ENCODE measurements around the gene TIMP1. TPM values are rescaled to one million over a fixed set of nuclear protein-coding genes. Genes with fewer than 3 reads are reported as not detected.

TIMP1 gene
- total and polyA plus RNA-seq, 10 of the 15 experiments (the other 5 are each of a cell fraction or from before 2014, with no cell fraction given): 101 to 341 (median 134) TPM

DNA sequence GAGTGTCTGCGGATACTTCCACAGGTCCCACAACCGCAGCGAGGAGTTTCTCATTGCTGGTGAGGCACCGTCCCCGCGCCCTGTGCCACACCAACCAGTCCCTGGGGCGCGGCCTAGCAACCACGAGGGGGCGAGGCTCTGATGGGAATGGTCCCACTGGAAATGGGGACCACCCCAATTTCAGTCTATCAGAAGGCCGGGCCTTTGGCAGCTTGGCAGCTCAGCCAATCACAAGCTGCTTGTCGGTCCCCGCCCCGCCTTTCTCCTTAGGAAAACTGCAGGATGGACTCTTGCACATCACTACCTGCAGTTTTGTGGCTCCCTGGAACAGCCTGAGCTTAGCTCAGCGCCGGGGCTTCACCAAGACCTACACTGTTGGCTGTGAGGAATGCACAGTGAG lies 3.0 kb downstream of the TIMP1 start:
- Histone ChIP-seq H4K20me1 (ENCODE audit: control insufficient read depth, insufficient read depth) (no peaks in the 10 kb centered on the region), H2AFZ (ENCODE audit: control insufficient read depth, low read depth, low read length) (no peak overlapping the region), H3K4me1 (ENCODE audit: control insufficient read depth, insufficient read depth, low read length) (no peaks in the 10 kb centered on the region), H3K27me3 (replicated peaks in 1 of 2; ENCODE audit: control insufficient read depth in 2 of 2, insufficient read depth in 2 of 2, low read length in 1 of 2) (no peaks in the 10 kb centered on the region), H3K27ac (ENCODE audit: control insufficient read depth, insufficient read depth) (no peak overlapping the region), H3K4me3 (no peak overlapping the region), H3K9me3 (replicated peaks; ENCODE audit: control insufficient read depth, insufficient read depth, low read length) (no peaks in the 10 kb centered on the region), H3K9ac (ENCODE audit: control insufficient read depth, insufficient read depth, low read length) (no peak overlapping the region), H3K79me2 (ENCODE audit: control insufficient read depth, insufficient read depth, low read length) (no peaks in the 10 kb centered on the region; the same call in 1 of the 2 replicates), H3K4me2 (ENCODE audit: control insufficient read depth, insufficient read depth) (no peak overlapping the region), H3K36me3 (ENCODE audit: control insufficient read depth in 2 of 2, insufficient read depth in 2 of 2, low read length in 1 of 2) (no peaks in the 10 kb centered on the region)
- DNase-seq (ENCODE audit: low read depth, low spot score) (no peak), FAIRE-seq (no peak), ATAC-seq (no peak)
- POLR2A ChIA-PET: no interaction called here
- TF ChIP-seq, protein P1, sequence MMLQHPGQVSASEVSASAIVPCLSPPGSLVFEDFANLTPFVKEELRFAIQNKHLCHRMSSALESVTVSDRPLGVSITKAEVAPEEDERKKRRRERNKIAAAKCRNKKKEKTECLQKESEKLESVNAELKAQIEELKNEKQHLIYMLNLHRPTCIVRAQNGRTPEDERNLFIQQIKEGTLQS (IDR thresholded peaks at IDR 0.05; ENCODE audit: borderline replicate concordance, extremely low read depth, low read depth, low read length): no peak
- TF ChIP-seq DPF2 (IDR thresholded peaks at IDR 0.05): no peak
- CTCF ChIA-PET: no interaction called here
- RAD21 ChIA-PET (ENCODE audit: unreplicated experiment): no interaction called here
- no TSS peak for BruUV-seq (replicated peaks)
- WGBS (ENCODE audit: insufficient coverage, insufficient replicate concordance, low lambda C conversion rate, missing lambda C conversion rate): 69% methylated on average over 16 of the region's 16 CpGs
- intact Hi-C loops (cut with micrococcal nuclease; ENCODE audit: unreplicated experiment) (no loop called here), in situ Hi-C loops (cut with MboI) (no loop called here)
- SMC1A ChIA-PET (ENCODE audit: uncharacterized antibody, unreplicated experiment): no interaction called here

GRCh38 chrX:47586043-47586787 lies 4.0 kb downstream of the TIMP1 start:
- in situ Hi-C loops (cut with MboI) (no loop called here), intact Hi-C loops (cut with micrococcal nuclease; ENCODE audit: unreplicated experiment) (no loop called here)
- CTCF ChIA-PET: no interaction called here
- Histone ChIP-seq H3K9me3 (replicated peaks; ENCODE audit: control insufficient read depth, insufficient read depth, low read length) (no peaks in the 10 kb centered on the region), H3K27ac (ENCODE audit: control insufficient read depth, insufficient read depth) (no peak overlapping the region), H3K79me2 (ENCODE audit: control insufficient read depth, insufficient read depth, low read length) (no peaks in the 10 kb centered on the region; the same call in 1 of the 2 replicates), H2AFZ (ENCODE audit: control insufficient read depth, low read depth, low read length) (no peak overlapping the region), H3K27me3 (replicated peaks in 1 of 2; ENCODE audit: control insufficient read depth in 2 of 2, insufficient read depth in 2 of 2, low read length in 1 of 2) (no peaks in the 10 kb centered on the region), H3K36me3 (ENCODE audit: control insufficient read depth in 2 of 2, insufficient read depth in 2 of 2, low read length in 1 of 2) (no peaks in the 10 kb centered on the region), H3K9ac (ENCODE audit: control insufficient read depth, insufficient read depth, low read length) (no peak overlapping the region), H3K4me2 (ENCODE audit: control insufficient read depth, insufficient read depth) (no peak overlapping the region), H3K4me1 (ENCODE audit: control insufficient read depth, insufficient read depth, low read length) (no peaks in the 10 kb centered on the region), H3K4me3 (no peak overlapping the region), H4K20me1 (ENCODE audit: control insufficient read depth, insufficient read depth) (no peaks in the 10 kb centered on the region)
- RAD21 ChIA-PET (ENCODE audit: unreplicated experiment): no interaction called here
- no TSS peak for BruUV-seq (replicated peaks)
- DNase-seq (ENCODE audit: low read depth, low spot score) (no peak), FAIRE-seq (no peak), ATAC-seq (no peak)
- SMC1A ChIA-PET (ENCODE audit: uncharacterized antibody, unreplicated experiment): no interaction called here
- POLR2A ChIA-PET: no interaction called here
- TF ChIP-seq, protein P2, sequence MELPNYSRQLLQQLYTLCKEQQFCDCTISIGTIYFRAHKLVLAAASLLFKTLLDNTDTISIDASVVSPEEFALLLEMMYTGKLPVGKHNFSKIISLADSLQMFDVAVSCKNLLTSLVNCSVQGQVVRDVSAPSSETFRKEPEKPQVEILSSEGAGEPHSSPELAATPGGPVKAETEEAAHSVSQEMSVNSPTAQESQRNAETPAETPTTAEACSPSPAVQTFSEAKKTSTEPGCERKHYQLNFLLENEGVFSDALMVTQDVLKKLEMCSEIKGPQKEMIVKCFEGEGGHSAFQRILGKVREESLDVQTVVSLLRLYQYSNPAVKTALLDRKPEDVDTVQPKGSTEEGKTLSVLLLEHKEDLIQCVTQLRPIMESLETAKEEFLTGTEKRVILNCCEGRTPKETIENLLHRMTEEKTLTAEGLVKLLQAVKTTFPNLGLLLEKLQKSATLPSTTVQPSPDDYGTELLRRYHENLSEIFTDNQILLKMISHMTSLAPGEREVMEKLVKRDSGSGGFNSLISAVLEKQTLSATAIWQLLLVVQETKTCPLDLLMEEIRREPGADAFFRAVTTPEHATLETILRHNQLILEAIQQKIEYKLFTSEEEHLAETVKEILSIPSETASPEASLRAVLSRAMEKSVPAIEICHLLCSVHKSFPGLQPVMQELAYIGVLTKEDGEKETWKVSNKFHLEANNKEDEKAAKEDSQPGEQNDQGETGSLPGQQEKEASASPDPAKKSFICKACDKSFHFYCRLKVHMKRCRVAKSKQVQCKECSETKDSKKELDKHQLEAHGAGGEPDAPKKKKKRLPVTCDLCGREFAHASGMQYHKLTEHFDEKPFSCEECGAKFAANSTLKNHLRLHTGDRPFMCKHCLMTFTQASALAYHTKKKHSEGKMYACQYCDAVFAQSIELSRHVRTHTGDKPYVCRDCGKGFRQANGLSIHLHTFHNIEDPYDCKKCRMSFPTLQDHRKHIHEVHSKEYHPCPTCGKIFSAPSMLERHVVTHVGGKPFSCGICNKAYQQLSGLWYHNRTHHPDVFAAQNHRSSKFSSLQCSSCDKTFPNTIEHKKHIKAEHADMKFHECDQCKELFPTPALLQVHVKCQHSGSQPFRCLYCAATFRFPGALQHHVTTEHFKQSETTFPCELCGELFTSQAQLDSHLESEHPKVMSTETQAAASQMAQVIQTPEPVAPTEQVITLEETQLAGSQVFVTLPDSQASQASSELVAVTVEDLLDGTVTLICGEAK (IDR thresholded peaks at IDR 0.05; ENCODE audit: borderline replicate concordance): no peak
- no peak for TF ChIP-seq DPF2 (IDR thresholded peaks at IDR 0.05)
- 42% methylated on average over 11 of the region's 11 CpGs for WGBS (ENCODE audit: insufficient coverage, insufficient replicate concordance, low lambda C conversion rate, missing lambda C conversion rate)

Measured in GM12878 (cell line).